Left forelimb (tissue), 1 donor: Measurements from ENCODE around the gene ANKRD65.

Experiments
- DNase-seq: peaks from one replicate; pipeline ENCODE4 v3.0.0-alpha.2; 2018; ENCODE audit warnings: low spot score

Gene ANKRD65

GRCh38 chr1:1441002-1441888, 20.2 kb upstream of the ANKRD65 start:
- no peak for DNase-seq

- no peak for DNase-seq
Observed at GRCh38 chr1:1440262-1441001, 19.4 kb upstream of the ANKRD65 start.

GRCh38 chr1:1439546-1440261, 18.6 kb upstream of the ANKRD65 start:
- DNase-seq = no peak

GRCh38 chr1:1438531-1439381, 17.7 kb upstream of the ANKRD65 start:
- DNase-seq = no peak

- DNase-seq = no peak
Observed at GRCh38 chr1:1437904-1438376, 16.9 kb upstream of the ANKRD65 start.

GRCh38 chr1:1437033-1437903, 16.2 kb upstream of the ANKRD65 start:
- DNase-seq = no peak

GRCh38 chr1:1436630-1437032, 15.6 kb upstream of the ANKRD65 start:
- no peak for DNase-seq

- DNase-seq = no peak
Observed at GRCh38 chr1:1435911-1436629, 15.0 kb upstream of the ANKRD65 start.

- DNase-seq = peak; percentile 85
Observed at GRCh38 chr1:1435106-1435903, 14.2 kb upstream of the ANKRD65 start, which contains the start of gene VWA1. Gene VWA1, plus strand, starts transcription at chr1:1435690. Its CDS starts 59 bp downstream, at chr1:1435749.

GRCh38 chr1:1434824-1435105, 13.7 kb upstream of the ANKRD65 start:
- DNase-seq = peak; percentile 68

GRCh38 chr1:1434131-1434823, 13.2 kb upstream of the ANKRD65 start:
- DNase-seq = peak; percentile 86

- peak; percentile 81 for DNase-seq
Observed at GRCh38 chr1:1433804-1434130, 12.7 kb upstream of the ANKRD65 start.

- DNase-seq = peak; percentile 79
Observed at GRCh38 chr1:1432951-1433803, 12.1 kb upstream of the ANKRD65 start.

- DNase-seq = peak; percentile 82
Observed at GRCh38 chr1:1432274-1432950, 11.3 kb upstream of the ANKRD65 start.

GRCh38 chr1:1431845-1432273, 10.8 kb upstream of the ANKRD65 start:
- peak; percentile 75 for DNase-seq

- peak; percentile 67 for DNase-seq
Observed at GRCh38 chr1:1430992-1431844, 10.1 kb upstream of the ANKRD65 start.
